GM12892 (cell line): ENCODE data around the gene ULK4.

ENCODE experiments used
- POLR2A ChIP-seq: IDR thresholded peaks from 2 replicates; pipeline ENCODE4 v1.6.1; 2011; ENCODE audit warnings: low read depth, low read length, control low read depth
- POLR2AphosphoS5 ChIP-seq: IDR thresholded peaks from 2 replicates; pipeline ENCODE4 v1.6.1; 2011; ENCODE audit warnings: low read depth, low read length, control low read depth
- TAF1 ChIP-seq: IDR thresholded peaks from 2 replicates; pipeline ENCODE4 v1.6.1; 2011; ENCODE audit warnings: low read depth, mild to moderate bottlenecking, control low read depth, low read length, borderline replicate concordance

GRCh38 chr3:41679374-41679773 lies 282.5 kb downstream of the ULK4 start:
- no peak for TF ChIP-seq POLR2A
- TF ChIP-seq POLR2AphosphoS5, result no peak
- no peak for TF ChIP-seq TAF1
